Activated CD8-positive, alpha-beta memory T cell treated with anti-CD3 and anti-CD28 coated beads, Interleukin-2, amount 50 U/mL, for 24 hours (primary cell): Measurements from ENCODE around the gene EPHB1.
"Not testable (repeated sequence)": the region's sequence is repeated elsewhere in the genome, so short reads cannot be mapped to it uniquely, and the experiment has no call there.

ENCODE experiments used
- DNase-seq: peaks from one replicate; pipeline ENCODE4 v3.0.0-alpha.2; 2020; ENCODE audit errors: extremely low read depth

The EPHB1 gene

DNA sequence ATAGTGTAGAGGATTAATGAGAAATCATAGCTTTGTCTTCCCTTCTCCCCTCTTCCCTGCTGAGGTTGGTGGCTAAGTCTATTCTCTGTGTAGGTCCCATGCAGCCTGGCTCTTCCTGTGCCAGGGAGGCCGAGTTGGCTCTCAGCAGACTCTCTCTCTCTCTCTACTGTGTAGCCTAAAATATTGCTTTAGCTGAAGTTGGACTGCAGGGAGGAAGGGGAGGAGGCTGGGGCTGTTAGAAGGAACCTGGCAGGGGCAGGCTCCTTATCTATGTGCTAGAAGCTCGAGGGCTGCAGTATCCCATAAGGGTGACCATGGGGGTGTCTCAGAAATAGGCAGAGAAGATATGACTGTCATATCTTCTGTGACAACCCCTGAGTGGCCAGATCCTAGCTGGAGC is 160.8 kb downstream of the EPHB1 start:
- DNase-seq: no peak

DNA sequence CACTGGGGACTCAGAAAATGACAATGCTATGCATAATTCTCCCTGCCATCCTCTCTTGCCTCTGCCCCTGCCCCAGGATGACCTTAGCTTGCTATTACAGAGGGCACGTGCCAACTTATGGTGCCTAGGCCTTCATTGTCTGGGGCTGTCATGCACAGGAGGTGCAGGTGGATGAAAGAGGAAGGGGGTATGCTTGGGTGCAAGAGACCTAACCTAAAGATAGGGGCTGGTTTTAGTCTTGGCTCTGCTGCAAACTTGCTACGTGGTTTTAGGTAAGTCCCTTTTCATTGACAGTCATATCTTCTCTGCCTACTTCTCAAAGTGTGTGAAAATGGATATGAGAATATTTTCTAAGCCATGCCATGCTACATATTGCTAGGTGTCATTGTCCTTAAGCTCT is 161.3 kb downstream of the EPHB1 start:
- DNase-seq: no peak

DNA sequence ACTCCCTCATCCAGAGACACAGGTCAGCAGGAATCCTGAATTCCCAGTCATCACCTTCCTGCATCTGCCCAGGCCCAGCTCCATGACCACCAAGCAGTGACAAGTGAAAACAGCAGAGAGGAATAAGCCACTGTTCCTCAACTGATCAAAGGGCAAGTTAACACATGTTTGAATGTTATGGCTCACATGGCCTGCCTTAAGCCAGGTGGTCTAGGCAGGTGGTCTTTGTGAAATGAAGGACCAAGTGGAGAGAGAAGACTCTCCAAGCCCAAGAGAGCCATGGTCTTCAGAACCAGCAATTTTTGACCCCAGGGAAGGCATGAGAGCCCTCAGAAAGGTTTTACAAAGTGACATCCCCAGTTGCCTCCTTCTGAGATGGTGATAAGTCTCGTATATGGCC is 161.8 kb downstream of the EPHB1 start:
- DNase-seq: no peak

DNA sequence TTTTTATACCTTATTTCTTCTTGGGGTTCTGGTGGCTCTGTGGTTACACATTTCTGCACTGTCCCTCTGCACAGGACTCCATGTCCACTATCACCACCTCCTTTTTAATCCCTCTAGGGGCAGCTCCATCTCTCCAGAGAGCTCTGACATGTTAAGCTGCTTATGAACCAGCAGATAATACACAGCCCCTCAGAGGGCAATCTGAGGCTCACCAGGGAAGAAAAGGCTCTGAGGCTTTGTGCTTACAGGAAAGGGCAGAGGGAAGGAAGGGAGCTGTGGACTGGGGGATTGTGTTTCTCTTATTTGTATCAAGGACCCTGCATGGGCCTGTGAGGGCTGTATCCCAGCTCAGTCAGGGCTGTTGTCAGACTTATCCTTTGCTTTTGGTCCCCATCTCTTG is 164.5 kb downstream of the EPHB1 start:
- no peak for DNase-seq

DNA sequence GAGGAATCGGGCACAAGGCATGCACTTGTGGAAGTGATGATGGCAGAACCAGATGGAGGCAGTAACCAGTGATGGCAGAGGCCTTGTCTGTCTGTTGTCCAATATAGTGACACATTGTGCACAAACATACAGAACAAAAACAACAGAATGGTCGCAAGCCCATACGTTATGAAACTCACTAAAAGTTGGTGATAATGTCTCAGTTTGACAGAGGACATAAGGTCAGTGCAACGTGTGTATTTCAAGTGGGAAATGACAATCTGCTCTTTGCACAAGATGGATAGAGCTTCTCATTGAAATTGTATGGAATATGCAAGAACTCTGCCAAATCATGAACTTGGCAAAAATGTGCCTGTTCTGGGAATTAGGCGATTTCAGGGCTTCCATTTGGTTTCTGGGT is 169.2 kb downstream of the EPHB1 start:
- DNase-seq: no peak

DNA sequence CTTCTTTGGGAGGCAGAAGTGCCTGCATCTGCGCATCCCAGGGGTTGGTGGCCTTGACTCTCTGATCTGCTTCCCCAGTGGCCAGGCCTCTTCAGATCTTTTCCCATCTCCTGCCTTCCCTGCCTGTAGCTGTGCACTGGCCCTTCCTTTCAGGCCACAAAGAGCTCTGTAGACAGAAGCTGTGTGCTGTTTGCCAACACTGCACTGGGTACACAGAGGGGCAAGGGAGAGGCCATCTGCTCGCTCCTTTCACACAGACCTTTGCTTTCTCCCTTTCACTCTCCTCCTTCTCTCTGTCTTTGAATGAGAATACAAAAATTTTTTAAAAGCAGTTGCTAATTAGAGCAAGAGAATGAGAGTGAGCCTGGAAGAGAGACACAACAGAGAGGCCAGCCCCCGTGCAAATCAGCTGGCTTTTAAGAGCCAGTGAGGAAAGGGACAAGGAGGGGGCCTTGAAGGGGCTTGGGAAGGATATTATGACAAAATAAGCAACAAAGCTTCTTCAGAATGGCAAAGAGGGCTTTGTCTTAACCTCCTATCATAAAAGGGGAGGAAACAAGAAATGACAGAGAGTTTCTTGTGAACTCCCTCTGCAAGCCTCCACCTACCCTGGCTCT is 170.9 kb downstream of the EPHB1 start:
- no peak for DNase-seq

DNA sequence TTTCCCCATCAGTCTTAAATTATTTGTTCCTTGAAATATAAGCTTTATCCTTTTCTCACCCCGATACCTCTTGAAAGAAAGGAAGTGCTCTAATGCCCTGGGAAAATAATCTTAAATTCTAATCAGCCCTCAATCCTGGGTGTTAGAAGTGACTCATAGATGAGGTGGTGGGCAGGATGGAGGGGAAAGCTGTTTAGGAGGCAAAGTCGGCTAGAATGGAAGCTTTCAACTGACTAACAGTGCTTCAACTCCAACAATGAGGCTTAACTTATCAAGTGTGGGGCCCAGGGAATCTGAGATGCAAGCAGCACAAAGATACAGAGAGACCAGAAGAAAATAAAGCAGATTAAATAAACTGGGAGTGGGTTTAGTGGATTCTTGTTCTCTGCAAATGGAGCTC is 175.8 kb downstream of the EPHB1 start:
- DNase-seq: no peak

DNA sequence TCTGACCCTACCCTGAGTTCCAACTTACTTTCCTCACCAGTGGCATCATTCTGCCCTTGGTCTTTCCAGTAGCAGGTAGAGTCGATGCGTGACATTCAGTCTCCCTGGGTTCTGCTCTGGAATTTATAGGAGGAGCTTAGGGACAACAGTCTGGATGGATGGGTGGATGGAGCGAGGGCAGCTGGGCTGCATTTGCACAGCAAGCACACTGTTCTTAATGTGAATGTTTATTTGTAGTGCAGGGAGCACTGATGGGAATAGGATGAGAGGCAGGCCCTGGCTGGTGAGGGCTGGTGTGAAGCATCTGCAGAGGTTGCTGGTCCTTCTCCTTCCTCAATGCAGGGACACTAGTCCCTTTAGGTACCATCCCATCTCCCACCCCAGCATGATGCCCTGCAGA is 176.2 kb downstream of the EPHB1 start:
- no peak for DNase-seq

DNA sequence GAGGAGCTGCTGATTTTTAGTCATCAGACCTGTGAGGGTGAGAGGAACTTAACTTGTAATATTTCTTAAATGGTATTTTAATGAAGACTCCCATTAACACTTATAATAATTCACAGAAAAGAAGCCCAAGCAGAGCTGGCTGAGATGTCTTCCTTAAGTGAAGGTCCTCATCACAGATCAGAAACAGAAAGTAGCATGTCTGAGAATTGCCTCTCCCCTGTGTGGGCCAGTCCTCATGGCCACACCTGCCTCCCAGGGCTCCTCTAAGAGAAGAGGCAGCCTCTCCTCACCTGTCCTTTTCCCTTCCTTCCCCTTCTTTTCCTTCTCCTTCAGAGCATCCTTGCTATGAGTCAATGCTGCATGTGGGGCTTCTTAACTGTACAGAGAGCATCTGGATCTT is 176.8 kb downstream of the EPHB1 start:
- not testable (repeated sequence) for DNase-seq

DNA sequence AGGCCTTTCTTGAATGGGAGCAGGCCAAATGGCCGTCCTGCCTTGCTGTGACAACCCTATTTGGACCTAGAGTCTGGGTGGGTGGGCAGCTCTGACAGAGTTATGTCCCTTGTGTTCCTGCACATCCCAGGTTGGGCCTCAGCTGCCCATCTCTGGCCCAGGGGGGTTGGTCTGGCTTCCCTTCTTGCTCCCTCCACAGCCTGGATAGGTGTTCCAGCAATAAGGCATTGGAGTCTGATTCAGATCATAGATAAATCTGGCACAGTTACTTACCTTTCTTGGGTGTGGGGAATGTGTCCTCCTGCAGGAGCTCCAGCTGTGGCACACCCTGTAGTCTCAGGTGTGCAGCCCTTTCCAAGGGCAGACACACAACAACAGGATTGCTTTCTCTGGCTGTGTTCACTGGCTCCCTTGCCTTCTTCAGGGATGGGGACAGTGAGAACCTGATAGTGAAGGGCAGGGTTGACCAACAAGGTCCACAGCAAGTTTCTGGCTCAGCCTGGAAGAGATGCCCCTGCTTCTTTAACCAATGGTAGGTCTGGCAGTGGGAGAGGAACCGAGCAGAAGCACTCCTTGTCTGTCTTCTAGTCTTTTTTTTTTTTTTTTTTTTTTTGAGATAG is 177.9 kb downstream of the EPHB1 start:
- no peak for DNase-seq

DNA sequence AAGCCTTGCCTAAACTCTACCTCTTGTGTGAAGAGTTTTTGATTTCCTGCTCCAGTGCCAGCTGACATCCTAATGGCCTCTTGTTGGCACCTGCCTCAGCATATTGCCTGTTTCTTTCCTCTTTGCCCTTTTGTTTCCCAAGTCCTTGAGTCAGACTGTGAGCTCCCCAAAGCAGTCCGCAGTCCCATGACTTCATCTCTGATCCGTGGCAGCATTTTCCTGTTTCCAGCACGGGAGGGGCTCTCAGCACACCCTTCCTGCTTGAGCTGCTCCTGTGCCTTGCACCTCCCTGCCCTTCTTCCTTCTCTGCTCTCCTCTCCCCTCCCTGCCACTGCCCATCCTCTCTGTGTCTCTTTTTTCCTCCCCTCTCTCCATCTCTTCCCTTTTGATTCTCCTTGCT is 179.6 kb downstream of the EPHB1 start:
- DNase-seq: no peak

DNA sequence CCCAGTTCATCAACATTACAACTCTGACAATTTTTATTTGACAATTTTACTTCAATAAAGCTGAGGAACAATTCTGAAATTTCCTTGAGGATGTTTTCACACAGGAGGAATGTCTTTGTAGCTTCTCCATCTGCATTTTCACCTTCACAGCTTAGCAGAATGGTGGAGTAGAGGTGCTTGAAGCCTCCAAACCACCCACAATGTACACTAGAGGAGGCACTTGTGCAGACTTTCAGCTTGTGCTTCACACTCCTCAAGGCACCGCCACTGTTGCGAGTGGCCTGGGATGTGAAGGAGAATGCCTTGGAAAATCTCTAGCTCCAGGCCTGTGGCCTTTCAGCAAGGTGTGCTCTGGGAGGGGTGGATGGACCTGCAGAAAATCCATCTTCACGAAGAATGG is 181.9 kb downstream of the EPHB1 start:
- no peak for DNase-seq

DNA sequence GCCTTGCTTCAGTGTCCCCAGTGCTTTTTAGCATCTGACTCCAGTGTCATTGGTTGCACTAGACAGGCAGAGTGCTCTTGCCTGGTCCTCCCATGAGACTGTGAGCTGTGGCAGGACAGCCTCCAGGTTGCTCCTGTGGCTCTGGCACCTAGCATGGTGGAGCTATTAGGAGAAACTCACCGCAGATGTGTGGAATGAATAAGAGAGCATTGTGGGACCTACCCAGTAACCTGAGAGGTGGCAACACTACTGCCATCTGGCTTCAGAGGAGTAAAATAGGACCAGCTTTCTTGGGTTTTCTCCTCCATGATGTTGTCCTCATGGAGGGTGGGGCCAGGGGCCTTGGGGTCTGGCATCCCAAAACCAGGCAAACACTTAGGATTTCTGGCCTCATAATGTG is 183.6 kb downstream of the EPHB1 start:
- DNase-seq: no peak

DNA sequence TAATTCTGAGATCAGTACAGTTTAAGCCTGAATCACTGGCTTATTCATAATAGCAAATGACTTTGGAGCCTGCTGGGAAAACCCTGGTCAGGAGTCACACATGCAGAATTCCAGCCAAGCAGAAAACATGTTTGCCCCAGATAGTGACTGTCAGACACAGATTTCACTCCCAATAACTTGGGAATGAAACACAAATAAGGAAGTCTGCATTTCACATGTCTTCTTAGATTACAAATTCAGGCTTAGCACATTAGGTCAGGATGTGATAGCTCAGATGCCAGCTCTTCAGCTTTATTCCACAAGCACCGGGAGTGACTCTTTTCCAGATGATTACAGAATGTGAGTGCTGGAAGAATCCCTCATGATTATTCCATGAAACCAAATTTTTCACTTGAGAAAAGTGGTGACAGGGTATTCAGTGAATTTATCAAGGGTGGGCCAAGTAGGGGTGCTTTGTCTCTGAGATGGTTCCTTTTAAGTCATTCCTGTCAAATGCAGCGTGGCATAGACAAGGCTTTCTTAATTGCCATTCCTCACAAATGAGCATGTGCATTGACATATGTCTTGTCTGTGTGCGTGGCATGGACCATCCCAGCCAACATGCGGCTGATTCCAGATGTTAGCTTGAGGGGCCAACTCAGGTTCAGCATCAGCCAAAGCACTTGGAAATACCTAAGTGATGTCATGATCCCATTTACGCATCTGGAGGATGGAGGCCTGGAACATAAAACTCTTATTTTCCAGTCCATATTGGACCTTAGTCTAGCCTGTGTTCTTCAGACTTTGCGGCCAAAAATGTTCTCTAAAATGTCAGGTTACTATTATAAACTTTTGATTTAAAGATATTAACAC is 191.0 kb downstream of the EPHB1 start:
- DNase-seq: no peak

DNA sequence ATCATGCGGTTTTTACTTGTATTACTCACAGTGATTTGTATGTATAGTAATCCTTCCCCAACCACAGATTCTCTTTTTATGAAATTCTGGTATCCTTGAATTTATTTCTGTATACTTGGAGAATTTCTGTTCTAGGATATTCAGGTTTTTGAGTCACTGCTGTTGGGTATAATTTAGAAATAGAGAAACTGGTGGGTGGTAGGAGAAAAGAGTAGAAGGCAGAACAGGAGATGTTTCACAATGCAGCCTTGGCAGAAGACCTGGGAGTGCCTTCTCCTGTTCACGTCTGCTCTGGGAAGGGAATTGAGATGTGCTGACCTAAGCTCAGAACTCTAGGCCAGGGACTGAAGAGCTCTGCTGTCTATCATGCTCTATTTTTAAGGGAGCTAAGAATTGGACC is 193.6 kb downstream of the EPHB1 start:
- DNase-seq: no peak

DNA sequence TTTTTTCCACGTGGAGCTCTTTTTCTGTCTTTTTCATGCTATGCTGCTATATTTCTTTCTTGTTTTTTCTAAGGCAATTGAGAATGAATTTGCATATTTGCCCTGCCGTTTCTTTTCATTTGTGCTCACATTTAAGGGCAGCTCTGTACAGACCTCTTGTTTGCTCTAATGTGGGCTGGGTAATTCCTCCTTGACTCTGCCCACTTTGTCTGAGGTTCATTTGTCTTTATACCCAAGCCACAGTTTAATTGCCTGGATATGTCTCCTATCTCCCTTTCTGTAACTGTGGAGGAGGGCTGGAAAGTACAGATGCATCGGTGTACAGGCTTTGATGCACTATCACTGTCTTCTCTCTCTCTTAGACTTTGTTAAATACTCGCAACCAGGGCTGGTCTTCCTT is 195.9 kb downstream of the EPHB1 start:
- DNase-seq: no peak

DNA sequence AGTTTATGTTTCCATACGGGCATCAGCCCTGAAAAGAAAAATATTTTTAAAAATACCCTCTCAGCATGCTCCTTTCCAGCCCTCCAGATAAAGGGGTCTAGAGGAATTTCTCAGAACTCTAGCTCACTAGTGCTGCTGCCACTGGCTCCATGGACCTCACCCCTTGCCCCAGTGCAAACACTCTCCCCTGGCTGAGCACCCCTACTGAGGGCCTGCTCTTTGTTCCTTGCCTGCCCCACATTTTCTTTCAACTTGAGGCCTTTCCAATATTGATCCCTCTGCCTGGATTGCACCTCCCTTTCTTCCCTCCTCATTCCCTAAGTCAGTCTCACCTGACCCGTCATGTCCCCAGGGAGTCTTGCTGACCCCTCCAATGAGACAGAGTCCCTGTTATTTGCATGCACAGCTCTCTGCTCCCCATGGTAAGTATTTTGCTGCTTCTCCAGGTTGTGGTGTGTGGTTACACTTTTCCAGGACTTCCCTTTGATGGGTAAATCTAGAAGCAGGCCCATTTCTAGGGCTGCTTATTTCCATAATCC is 196.5 kb downstream of the EPHB1 start:
- no peak for DNase-seq

DNA sequence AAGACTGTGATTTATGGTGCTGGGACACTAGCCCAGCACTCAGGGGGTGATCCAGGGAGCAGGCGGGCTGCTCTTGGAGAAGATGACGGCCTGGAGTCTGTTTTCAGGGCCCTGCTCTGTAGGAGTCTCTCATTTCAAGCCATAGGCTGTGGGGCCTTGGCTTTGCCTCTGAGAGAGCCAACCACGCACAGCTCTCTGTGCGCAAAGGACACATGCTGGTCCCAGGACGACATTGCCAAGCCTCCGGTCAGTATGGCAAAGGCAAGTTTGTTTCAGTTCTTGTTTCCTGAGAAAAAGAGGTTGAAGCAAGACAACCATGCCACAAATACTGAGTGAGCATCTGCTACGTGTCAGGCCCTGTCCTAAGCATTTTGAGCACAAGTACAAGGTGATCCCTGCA is 197.1 kb downstream of the EPHB1 start:
- DNase-seq: no peak

DNA sequence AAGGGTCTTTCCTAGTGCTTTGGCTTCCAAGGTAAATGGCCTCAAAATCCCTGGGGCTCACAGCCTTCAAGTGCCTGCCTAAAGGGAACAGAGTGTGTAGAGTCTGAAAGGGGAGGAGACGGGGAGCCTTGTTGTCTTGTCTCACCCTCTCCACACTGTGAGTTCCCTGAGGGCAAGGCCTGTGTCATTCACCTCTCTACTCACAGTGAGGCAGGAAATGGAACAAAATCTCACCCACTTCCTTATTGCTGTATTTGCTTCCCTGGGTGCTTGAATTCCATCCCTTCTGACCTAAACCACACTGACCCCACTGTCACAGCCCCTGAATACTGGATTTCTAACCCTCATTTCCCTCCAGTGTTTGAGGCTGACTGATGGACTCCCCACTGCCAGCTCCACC is 197.5 kb downstream of the EPHB1 start:
- no peak for DNase-seq

DNA sequence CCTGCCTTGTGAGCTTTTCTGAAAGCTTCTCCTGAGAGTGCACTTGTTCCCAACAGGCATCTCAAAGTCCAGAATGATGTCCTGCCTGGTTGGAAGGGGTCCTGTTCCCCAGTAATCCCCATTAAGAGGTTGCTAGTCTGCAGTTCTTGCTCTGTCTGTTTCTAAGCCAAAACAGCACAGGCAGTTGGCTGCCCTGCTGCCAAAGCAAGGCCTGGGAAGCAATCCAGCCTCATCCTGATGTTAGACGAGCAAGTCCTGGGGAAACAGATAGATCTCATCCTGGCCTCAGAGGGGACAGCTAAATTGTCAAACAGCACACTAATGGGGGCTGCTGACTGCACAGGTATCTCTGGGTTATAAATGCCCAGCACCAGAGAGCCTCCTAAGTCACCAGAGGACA is 198.0 kb downstream of the EPHB1 start:
- DNase-seq: no peak

DNA sequence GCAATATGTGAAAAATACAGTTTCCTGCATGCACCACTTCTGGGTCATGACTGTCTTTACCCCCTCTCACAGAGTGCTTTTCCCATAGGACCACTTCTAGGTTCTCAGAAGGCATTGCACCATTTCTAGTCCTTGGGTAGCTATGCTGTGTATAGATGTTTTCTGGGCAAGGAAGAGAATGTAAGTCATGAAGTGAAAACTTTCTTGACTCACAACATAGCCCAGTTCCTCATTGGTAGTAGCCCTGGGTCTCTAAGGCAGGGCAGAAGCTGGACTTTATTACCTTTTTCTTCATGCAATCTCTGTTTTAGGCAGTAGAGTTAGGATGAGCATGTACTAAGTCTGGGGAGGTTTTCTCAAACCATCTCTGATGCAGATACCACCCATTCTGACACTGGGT is 203.1 kb downstream of the EPHB1 start:
- no peak for DNase-seq

DNA sequence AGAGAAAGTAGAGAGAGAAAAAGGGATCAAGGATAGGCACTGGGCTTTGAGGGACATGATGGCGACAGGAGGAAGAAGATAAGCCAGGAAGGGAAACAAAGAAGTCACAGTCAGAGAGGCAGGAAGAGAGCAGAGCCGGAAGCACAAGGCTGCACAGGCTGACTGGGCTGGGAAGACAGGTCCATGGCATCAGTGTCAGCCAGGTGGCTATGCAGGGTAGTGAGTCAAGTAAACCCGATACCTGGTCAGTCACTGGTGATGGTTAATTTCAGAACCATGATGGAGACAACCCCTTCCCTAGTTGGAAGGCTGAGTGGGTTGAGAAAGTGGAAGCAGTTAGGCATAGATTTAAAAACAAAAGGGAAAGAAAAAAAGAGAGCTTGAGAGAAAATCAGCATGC is 203.8 kb downstream of the EPHB1 start:
- DNase-seq: no peak

DNA sequence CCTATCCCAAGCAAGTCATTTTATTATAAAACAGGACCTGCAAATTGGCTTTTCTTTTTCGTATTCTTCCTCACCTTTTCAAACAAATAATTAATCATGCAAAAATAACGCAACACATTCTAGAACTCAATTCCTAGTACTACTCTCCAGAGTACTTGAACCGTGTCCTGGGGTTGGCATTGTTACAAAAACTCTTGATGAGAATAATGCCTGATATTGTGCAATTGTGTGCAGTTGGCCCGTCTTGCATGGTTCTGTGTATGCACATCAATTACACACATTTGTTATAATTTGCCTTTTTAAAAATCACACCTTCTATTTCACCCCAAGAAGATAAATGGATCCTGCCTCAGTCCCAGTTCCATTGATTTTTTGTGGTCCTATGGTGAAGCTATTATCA is 205.4 kb downstream of the EPHB1 start:
- DNase-seq: no peak
